DMS153 (cell line): ENCODE results near the gene RCSD1.

Experiments used
- DNase-seq: peaks from one replicate; lab custom pipeline; 2025; lab: John Stamatoyannopoulos, UW

RCSD1 gene

GRCh38 chr1:167641786-167642500 is 11.9 kb downstream of the RCSD1 start:
- no peak for DNase-seq

- no peak for DNase-seq
Observed at GRCh38 chr1:167642501-167642826, 12.4 kb downstream of the RCSD1 start.

- DNase-seq, result no peak
Observed at GRCh38 chr1:167643441-167643840, 13.4 kb downstream of the RCSD1 start.

GRCh38 chr1:167644551-167644950 is 14.5 kb downstream of the RCSD1 start:
- no peak for DNase-seq

- DNase-seq, result no peak
Observed at GRCh38 chr1:167645140-167645541, 15.1 kb downstream of the RCSD1 start.

GRCh38 chr1:167645625-167646414 is 15.8 kb downstream of the RCSD1 start:
- no peak for DNase-seq

GRCh38 chr1:167648252-167648849 is 18.3 kb downstream of the RCSD1 start:
- DNase-seq, result no peak

- no peak for DNase-seq
Observed at GRCh38 chr1:167648978-167649744, 19.1 kb downstream of the RCSD1 start.

- DNase-seq, result no peak
Observed at GRCh38 chr1:167650269-167651160, 20.5 kb downstream of the RCSD1 start.

GRCh38 chr1:167651161-167651693 is 21.2 kb downstream of the RCSD1 start:
- DNase-seq, result no peak

- no peak for DNase-seq
Observed at GRCh38 chr1:167654975-167655575, 25.0 kb downstream of the RCSD1 start.

- no peak for DNase-seq
Observed at GRCh38 chr1:167656657-167657056, 26.6 kb downstream of the RCSD1 start.

GRCh38 chr1:167658574-167659328 is 28.7 kb downstream of the RCSD1 start:
- DNase-seq, result no peak

- no peak for DNase-seq
Observed at GRCh38 chr1:167659450-167659849, 29.4 kb downstream of the RCSD1 start.

GRCh38 chr1:167659881-167660280 is 29.8 kb downstream of the RCSD1 start:
- no peak for DNase-seq

GRCh38 chr1:167661527-167662426 is 31.7 kb downstream of the RCSD1 start:
- no peak for DNase-seq

GRCh38 chr1:167663002-167663772 is 33.2 kb downstream of the RCSD1 start:
- DNase-seq, result no peak

GRCh38 chr1:167665469-167665868 is 35.4 kb downstream of the RCSD1 start:
- DNase-seq, result no peak
